ENCODE measurements around the gene ROBO2. TPM values are rescaled to one million over a fixed set of nuclear protein-coding genes. Genes with fewer than 3 reads are reported as not detected.

The ROBO2 gene
- polyA plus RNA-seq, 1 experiment, result 1.6 TPM

DNA sequence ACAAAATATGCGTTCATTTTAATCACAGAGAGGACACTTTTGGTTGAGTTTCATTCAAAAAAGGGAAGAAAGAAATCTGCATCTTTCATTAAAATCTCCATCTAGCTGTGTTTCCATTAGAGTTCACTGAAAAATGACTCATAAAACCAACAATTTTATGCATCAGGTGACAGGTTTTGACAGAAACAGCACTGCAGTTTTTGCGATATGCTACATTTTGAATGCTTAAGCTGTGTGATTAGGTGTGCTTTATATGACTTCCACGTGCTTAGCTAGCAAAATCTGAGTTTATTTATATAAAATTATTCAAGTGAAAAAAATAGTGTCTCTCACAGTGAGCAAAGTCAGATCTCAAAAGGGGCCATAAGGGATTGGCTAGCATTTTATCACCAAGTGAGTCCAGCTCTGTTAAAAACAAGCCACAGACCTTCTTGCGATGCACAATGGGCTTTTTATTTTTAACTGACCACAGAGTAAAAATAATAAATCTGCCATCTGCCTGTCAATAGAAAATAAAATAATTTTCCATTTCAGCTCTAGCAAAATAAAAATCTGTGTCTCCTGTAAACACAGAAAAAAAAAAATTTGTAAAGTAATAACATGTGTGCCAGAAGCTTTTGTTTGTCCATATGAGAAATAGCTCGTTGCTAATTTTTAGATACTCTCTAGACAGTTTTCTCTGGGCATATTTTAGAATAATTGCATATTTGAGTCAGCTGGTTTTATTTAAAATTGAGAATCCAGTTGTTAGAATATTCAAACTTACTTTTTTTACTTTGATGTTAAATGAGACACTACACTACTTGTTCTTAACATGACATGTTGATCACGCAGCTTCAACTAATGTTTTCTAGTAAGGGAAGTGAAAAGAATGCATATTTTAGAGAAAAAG is 409.8 kb downstream of the ROBO2 start:
- POLR2A ChIA-PET, result interaction anchor here (0.6 to 0.7 kb wide), 2 partner anchors 79 to 1155 kb away, joined by 3 to 4 read pairs; no protein-coding TSS in a partner anchor
- TF ChIP-seq, protein P1, sequence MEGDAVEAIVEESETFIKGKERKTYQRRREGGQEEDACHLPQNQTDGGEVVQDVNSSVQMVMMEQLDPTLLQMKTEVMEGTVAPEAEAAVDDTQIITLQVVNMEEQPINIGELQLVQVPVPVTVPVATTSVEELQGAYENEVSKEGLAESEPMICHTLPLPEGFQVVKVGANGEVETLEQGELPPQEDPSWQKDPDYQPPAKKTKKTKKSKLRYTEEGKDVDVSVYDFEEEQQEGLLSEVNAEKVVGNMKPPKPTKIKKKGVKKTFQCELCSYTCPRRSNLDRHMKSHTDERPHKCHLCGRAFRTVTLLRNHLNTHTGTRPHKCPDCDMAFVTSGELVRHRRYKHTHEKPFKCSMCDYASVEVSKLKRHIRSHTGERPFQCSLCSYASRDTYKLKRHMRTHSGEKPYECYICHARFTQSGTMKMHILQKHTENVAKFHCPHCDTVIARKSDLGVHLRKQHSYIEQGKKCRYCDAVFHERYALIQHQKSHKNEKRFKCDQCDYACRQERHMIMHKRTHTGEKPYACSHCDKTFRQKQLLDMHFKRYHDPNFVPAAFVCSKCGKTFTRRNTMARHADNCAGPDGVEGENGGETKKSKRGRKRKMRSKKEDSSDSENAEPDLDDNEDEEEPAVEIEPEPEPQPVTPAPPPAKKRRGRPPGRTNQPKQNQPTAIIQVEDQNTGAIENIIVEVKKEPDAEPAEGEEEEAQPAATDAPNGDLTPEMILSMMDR (IDR thresholded peaks at IDR 0.05; ENCODE audit: insufficient read depth, low read depth, low read length), result no peak
- no peak for DNase-seq (ENCODE audit: low read depth)

DNA sequence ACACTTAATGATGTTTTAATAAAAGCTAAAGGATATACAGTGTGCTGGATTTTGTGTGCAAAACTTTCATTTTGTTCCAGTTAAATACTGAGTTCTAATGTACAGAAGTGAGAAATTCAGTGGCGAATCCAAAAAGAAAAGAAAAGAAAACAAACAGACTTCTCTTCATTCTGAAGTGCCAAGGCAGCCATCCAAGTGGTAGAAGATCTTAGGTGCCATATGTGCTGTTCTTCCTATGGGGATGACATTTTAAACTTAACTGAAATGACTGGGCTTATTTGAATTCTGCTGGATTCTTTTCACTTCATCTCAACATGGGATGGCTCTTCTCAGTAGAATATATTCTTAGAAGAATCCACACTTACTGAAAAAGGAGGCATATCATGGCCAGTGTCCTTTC is 416.5 kb downstream of the ROBO2 start:
- CTCF ChIA-PET, result no interaction called here
- Histone ChIP-seq H3K36me3 (ENCODE audit: control insufficient read depth, insufficient read depth, low read length) (no peaks in the 10 kb centered on the region), H3K4me3 (ENCODE audit: low read depth, low read length) (no peak overlapping the region), H3K27me3 (ENCODE audit: control insufficient read depth, insufficient read depth, low read length) (no peaks in the 10 kb centered on the region)
- TF ChIP-seq, protein P1 (IDR thresholded peaks at IDR 0.05; ENCODE audit: insufficient read depth, low read depth, low read length), result no peak
- POLR2A ChIA-PET, result no interaction called here
- no peak for DNase-seq (ENCODE audit: low read depth)

More for the DNA sequence above, 409.8 kb downstream of the ROBO2 start:
- Histone ChIP-seq H3K36me3 (ENCODE audit: control insufficient read depth, insufficient read depth, low read length) (no peaks in the 10 kb centered on the region), H3K4me3 (ENCODE audit: low read depth, low read length) (no peak overlapping the region), H3K27me3 (ENCODE audit: control insufficient read depth, insufficient read depth, low read length) (no peaks in the 10 kb centered on the region)
- CTCF ChIA-PET, result interaction anchor here (1.0 kb wide), 1 partner anchor 16 kb away, joined by 3 read pairs; no protein-coding TSS in a partner anchor

DNA sequence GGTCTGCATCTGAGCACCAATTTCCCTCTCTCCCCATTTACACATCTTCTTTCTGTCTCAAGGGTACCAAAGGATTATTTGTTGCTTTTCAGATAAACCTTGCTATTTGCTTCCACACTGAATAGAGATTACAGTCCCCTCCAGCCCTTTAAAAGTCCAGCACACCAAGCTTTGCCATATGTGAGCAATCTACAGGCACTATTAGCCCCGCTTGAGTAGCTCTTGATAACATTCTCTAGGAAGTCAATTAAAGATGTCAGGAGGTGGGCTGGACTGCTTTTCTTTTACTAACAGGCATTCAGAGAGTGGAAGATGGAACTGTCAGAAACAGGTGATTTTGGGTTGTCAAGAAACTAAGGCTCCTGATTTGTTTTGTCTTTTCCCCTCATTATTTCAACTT is 417.0 kb downstream of the ROBO2 start:
- TF ChIP-seq, protein P1 (IDR thresholded peaks at IDR 0.05; ENCODE audit: insufficient read depth, low read depth, low read length), result no peak
- ChIA-PET POLR2A (no interaction called here), CTCF (no interaction called here)
- Histone ChIP-seq H3K36me3 (ENCODE audit: control insufficient read depth, insufficient read depth, low read length) (no peaks in the 10 kb centered on the region), H3K27me3 (ENCODE audit: control insufficient read depth, insufficient read depth, low read length) (no peaks in the 10 kb centered on the region), H3K4me3 (ENCODE audit: low read depth, low read length) (no peak overlapping the region)
- no peak for DNase-seq (ENCODE audit: low read depth)

DNA sequence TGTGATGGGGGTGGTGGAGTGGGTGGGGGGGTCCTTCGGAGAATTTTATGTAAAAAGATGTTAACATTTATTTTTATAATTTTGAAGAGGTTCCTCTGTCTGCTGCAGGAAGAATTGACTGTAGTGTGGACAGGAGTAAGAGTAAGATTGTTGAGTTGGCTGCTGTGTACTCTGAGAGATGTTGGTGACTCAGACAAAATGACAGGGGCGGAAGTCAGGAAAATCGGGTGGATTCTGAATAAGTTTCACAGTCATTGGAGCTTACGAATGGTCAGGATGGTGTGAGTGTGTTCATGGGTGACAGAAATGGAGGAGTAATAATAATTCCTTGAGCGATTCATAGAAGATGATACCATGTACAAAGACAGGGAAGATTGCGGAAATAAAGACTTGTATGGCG is 420.0 kb downstream of the ROBO2 start:
- no peak for DNase-seq (ENCODE audit: low read depth)
- ChIA-PET POLR2A (no interaction called here), CTCF (no interaction called here)
- Histone ChIP-seq H3K4me3 (ENCODE audit: low read depth, low read length) (no peak overlapping the region), H3K27me3 (ENCODE audit: control insufficient read depth, insufficient read depth, low read length) (no peaks in the 10 kb centered on the region), H3K36me3 (ENCODE audit: control insufficient read depth, insufficient read depth, low read length) (no peaks in the 10 kb centered on the region)
- TF ChIP-seq, protein P1 (IDR thresholded peaks at IDR 0.05; ENCODE audit: insufficient read depth, low read depth, low read length), result no peak

DNA sequence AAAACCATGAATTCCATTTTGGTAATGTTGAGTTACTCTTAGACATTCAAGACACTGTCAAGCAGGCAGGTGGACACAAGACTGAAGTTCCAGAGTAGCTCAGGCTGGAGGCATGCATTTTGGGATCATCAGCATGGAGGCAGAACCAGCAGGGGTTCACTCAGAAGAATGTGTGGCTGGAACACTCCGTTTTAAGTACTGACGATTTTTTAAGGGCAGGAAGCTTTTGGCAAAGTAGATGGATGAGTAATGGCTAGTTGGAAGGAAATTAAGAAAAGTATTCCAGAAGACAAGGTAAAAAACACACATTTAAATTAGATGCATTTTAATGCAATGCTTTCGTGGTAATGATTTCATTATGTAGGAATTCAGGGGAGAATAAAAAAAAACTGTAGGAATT is 420.4 kb downstream of the ROBO2 start:
- ChIA-PET CTCF (no interaction called here), POLR2A (no interaction called here)
- TF ChIP-seq, protein P1 (IDR thresholded peaks at IDR 0.05; ENCODE audit: insufficient read depth, low read depth, low read length), result no peak
- no peaks in the 10 kb centered on the region for H3K36me3 ChIP-seq (ENCODE audit: control insufficient read depth, insufficient read depth, low read length)
- H3K27me3 ChIP-seq (ENCODE audit: control insufficient read depth, insufficient read depth, low read length), result no peaks in the 10 kb centered on the region
- H3K4me3 ChIP-seq (ENCODE audit: low read depth, low read length), result no peak overlapping the region
- DNase-seq (ENCODE audit: low read depth), result no peak

All from BJ (cell line).